ENCODE measurements around the gene ITGA6.

Gene ITGA6

GRCh38 chr2:172481507-172482262 is 54.3 kb downstream of the ITGA6 start:
- Histone ChIP-seq H3K9me2 (replicated peaks; ENCODE audit: control insufficient read depth, low read length) (no peaks in the 10 kb centered on the region), H3K4me1 (ENCODE audit: control insufficient read depth, low read length) (no peaks in the 10 kb centered on the region), H3K79me2 (ENCODE audit: control insufficient read depth, low read length) (no peaks in the 10 kb centered on the region), H3K27ac (ENCODE audit: low read depth, low read length) (no peak overlapping the region), H3K27me3 (ENCODE audit: control insufficient read depth, low read length) (peaks cover 24% of the 10 kb centered on the region), H3K9me3 (ENCODE audit: control insufficient read depth, insufficient read depth, low read length) (no peaks in the 10 kb centered on the region), H3K4me2 (ENCODE audit: low read length) (no peak overlapping the region), H3K4me3 (ENCODE audit: low read length) (no peak overlapping the region), H3F3A (ENCODE audit: control insufficient read depth, insufficient read depth) (no peaks in the 10 kb centered on the region), H4K20me1 (ENCODE audit: control insufficient read depth, insufficient read depth, low read depth, low read length) (no peaks in the 10 kb centered on the region), H3K36me3 (ENCODE audit: control insufficient read depth, low read length) (no peaks in the 10 kb centered on the region)
- TF ChIP-seq EZH2phosphoT487 (IDR thresholded peaks at IDR 0.05; ENCODE audit: borderline replicate concordance, low read length): no peak
- TF ChIP-seq, protein P1, sequence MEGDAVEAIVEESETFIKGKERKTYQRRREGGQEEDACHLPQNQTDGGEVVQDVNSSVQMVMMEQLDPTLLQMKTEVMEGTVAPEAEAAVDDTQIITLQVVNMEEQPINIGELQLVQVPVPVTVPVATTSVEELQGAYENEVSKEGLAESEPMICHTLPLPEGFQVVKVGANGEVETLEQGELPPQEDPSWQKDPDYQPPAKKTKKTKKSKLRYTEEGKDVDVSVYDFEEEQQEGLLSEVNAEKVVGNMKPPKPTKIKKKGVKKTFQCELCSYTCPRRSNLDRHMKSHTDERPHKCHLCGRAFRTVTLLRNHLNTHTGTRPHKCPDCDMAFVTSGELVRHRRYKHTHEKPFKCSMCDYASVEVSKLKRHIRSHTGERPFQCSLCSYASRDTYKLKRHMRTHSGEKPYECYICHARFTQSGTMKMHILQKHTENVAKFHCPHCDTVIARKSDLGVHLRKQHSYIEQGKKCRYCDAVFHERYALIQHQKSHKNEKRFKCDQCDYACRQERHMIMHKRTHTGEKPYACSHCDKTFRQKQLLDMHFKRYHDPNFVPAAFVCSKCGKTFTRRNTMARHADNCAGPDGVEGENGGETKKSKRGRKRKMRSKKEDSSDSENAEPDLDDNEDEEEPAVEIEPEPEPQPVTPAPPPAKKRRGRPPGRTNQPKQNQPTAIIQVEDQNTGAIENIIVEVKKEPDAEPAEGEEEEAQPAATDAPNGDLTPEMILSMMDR (IDR thresholded peaks at IDR 0.05; ENCODE audit: low read depth, low read length, poor library complexity, severe bottlenecking): no peak

GRCh38 chr2:172484253-172484652 is 56.9 kb downstream of the ITGA6 start:
- H3K36me3 ChIP-seq (ENCODE audit: control insufficient read depth, low read length): no peaks in the 10 kb centered on the region
- H3K9me3 ChIP-seq (ENCODE audit: control insufficient read depth, insufficient read depth, low read length): no peaks in the 10 kb centered on the region
- no peaks in the 10 kb centered on the region for H3F3A ChIP-seq (ENCODE audit: control insufficient read depth, insufficient read depth)
- no peaks in the 10 kb centered on the region for H3K4me1 ChIP-seq (ENCODE audit: control insufficient read depth, low read length)
- no peaks in the 10 kb centered on the region for H4K20me1 ChIP-seq (ENCODE audit: control insufficient read depth, insufficient read depth, low read depth, low read length)
- peaks cover 21% of the 10 kb centered on the region for H3K27me3 ChIP-seq (ENCODE audit: control insufficient read depth, low read length)
- no peak for TF ChIP-seq EZH2phosphoT487 (IDR thresholded peaks at IDR 0.05; ENCODE audit: borderline replicate concordance, low read length)
- TF ChIP-seq, protein P1 (IDR thresholded peaks at IDR 0.05; ENCODE audit: low read depth, low read length, poor library complexity, severe bottlenecking): peak; percentile 53
- H3K4me3 ChIP-seq (ENCODE audit: low read length): no peak overlapping the region
- H3K27ac ChIP-seq (ENCODE audit: low read depth, low read length): no peak overlapping the region
- no peaks in the 10 kb centered on the region for H3K9me2 ChIP-seq (replicated peaks; ENCODE audit: control insufficient read depth, low read length)
- H3K4me2 ChIP-seq (ENCODE audit: low read length): no peak overlapping the region
- no peaks in the 10 kb centered on the region for H3K79me2 ChIP-seq (ENCODE audit: control insufficient read depth, low read length)

DNA sequence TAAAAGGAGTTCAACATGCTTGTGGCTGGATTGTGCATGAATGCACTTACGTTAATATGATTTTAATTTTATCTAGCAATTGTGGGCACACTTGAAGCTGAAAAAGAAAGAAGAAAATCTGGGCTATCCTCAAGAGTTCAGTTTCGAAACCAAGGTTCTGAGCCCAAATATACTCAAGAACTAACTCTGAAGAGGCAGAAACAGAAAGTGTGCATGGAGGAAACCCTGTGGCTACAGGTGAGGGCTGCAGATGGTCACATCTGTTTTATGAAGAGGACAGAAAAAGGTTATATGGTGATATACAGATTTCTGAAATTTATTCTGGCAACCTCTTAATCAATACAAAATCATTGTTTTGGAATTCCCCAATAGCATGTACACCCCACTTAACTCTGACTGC is 57.3 kb downstream of the ITGA6 start:
- peaks cover 18% of the 10 kb centered on the region for H3K27me3 ChIP-seq (ENCODE audit: control insufficient read depth, low read length)
- H3K4me2 ChIP-seq (ENCODE audit: low read length): no peak overlapping the region
- no peaks in the 10 kb centered on the region for H4K20me1 ChIP-seq (ENCODE audit: control insufficient read depth, insufficient read depth, low read depth, low read length)
- no peaks in the 10 kb centered on the region for H3F3A ChIP-seq (ENCODE audit: control insufficient read depth, insufficient read depth)
- H3K36me3 ChIP-seq (ENCODE audit: control insufficient read depth, low read length): no peaks in the 10 kb centered on the region
- no peaks in the 10 kb centered on the region for H3K9me3 ChIP-seq (ENCODE audit: control insufficient read depth, insufficient read depth, low read length)
- TF ChIP-seq, protein P1 (IDR thresholded peaks at IDR 0.05; ENCODE audit: low read depth, low read length, poor library complexity, severe bottlenecking): no peak
- no peak for TF ChIP-seq EZH2phosphoT487 (IDR thresholded peaks at IDR 0.05; ENCODE audit: borderline replicate concordance, low read length)
- no peaks in the 10 kb centered on the region for H3K4me1 ChIP-seq (ENCODE audit: control insufficient read depth, low read length)
- H3K9me2 ChIP-seq (replicated peaks; ENCODE audit: control insufficient read depth, low read length): no peaks in the 10 kb centered on the region
- no peak overlapping the region for H3K27ac ChIP-seq (ENCODE audit: low read depth, low read length)
- no peaks in the 10 kb centered on the region for H3K79me2 ChIP-seq (ENCODE audit: control insufficient read depth, low read length)
- no peak overlapping the region for H3K4me3 ChIP-seq (ENCODE audit: low read length)

Data from DOHH2 (cell line).